ENCODE results near the gene FBXW11.

FBXW11 gene

DNA sequence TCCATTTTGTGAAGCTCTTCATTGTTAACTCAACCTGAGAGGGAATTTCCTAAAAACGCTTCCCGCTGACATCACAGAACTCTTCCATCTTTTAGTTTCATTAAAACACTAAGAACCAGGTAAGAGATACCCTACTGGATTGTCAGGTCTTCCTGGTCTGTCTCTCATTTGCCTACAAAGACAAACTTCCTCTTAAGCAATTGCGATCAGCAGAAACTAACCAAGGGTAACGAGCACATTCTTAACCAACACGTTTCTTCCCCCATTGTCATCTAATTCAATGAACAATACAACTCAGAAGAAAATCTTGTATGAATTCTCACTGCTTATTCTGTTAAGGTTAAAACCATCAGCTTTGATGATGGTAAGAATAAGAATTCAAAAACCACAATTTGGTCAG, 6.6 kb downstream of the FBXW11 start:
- TF ChIP-seq, protein P1, sequence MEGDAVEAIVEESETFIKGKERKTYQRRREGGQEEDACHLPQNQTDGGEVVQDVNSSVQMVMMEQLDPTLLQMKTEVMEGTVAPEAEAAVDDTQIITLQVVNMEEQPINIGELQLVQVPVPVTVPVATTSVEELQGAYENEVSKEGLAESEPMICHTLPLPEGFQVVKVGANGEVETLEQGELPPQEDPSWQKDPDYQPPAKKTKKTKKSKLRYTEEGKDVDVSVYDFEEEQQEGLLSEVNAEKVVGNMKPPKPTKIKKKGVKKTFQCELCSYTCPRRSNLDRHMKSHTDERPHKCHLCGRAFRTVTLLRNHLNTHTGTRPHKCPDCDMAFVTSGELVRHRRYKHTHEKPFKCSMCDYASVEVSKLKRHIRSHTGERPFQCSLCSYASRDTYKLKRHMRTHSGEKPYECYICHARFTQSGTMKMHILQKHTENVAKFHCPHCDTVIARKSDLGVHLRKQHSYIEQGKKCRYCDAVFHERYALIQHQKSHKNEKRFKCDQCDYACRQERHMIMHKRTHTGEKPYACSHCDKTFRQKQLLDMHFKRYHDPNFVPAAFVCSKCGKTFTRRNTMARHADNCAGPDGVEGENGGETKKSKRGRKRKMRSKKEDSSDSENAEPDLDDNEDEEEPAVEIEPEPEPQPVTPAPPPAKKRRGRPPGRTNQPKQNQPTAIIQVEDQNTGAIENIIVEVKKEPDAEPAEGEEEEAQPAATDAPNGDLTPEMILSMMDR (IDR thresholded peaks at IDR 0.05; ENCODE audit: control insufficient read depth, extremely low read depth, insufficient read depth): no peak
- DNase-seq (ENCODE audit: low read depth): no peak
- H3K4me3 ChIP-seq (ENCODE audit: low read depth, low read length): no peak overlapping the region

DNA sequence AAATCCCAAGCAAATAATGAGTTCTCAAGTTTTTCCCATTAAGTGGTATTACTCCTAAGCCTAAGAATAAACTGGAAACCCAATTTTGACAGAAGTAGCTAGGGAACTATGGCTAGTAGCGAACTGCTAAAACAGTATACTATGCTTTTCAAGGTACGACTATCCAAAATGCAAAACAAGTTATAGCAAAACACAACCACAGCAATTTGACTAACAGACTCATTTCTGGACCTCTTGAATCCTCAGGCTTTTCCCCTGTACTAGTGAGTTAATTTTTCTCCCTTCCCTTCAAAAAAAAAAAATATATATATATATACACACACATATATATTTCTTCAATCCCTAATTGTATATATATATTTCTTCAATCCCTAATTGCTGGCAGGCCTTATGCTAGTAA, 7.3 kb downstream of the FBXW11 start:
- H3K4me3 ChIP-seq (ENCODE audit: low read depth, low read length): no peak overlapping the region
- TF ChIP-seq, protein P1 (IDR thresholded peaks at IDR 0.05; ENCODE audit: control insufficient read depth, extremely low read depth, insufficient read depth): no peak
- DNase-seq (ENCODE audit: low read depth): no peak

DNA sequence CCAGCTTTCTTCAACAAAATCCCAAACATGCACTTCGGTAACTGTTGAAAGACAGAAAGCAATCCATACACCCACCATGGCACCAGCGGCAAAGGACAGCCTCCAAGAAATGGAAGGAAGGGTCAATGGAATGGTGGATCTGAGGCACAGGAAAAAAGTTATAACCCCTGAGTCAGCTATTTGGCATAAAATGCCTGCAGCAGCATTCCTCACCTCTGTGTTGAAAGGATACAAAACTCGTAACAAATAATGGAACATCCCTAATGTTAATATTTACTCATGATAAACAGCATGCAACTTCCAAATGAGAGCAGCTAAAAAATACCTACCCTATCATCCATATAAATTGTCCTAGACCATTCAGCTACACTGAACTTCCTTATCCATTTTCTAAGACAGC, 9.4 kb downstream of the FBXW11 start:
- TF ChIP-seq, protein P1 (IDR thresholded peaks at IDR 0.05; ENCODE audit: control insufficient read depth, extremely low read depth, insufficient read depth): no peak
- H3K4me3 ChIP-seq (ENCODE audit: low read depth, low read length): peak overlapping the region; percentile 37
- DNase-seq (ENCODE audit: low read depth): peak; percentile 67

DNA sequence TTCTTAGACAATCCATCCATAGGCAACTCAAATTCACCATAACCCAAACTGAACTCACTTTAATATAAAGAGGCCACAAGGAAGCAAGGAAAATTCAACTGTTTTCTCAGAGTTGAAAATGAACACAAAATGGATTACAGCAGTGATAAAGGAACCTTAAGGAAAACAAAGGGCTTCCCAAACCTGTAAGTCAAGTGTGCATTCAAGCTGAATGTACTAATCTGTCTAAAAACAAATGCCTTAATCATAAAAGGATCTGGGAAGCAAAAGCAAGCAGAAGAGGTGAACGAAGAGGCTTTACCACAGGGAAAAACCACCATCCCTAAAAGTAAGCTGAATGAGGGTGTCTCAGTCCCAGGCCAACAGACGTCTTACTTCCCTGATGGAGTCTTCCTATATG, 13.6 kb downstream of the FBXW11 start:
- no peak for DNase-seq (ENCODE audit: low read depth)

DNA sequence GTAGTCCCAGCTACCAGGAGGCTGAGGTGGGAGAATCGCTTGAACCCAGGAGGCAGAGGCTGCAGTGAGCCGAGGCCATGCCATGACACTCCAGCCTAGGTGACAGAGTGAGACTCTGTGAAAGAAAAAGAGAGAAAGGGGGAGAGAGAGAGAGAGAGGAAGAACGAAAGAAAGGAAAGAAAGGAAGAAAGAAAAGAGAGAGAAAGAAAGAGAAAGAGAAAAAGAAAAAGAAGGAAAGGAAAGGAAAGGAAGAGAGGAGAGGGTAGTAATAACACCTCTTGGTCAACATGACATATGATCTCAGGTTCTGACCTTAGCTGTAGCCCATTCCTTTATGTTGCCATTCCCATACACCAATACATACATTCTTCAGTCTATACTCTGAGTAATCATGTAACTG, 14.1 kb downstream of the FBXW11 start:
- TF ChIP-seq, protein P1 (IDR thresholded peaks at IDR 0.05; ENCODE audit: control insufficient read depth, extremely low read depth, insufficient read depth): no peak
- H3K4me3 ChIP-seq (ENCODE audit: low read depth, low read length): no peak overlapping the region
- DNase-seq (ENCODE audit: low read depth): no peak

More for the DNA sequence above, 13.6 kb downstream of the FBXW11 start:
- TF ChIP-seq, protein P1 (IDR thresholded peaks at IDR 0.05; ENCODE audit: control insufficient read depth, extremely low read depth, insufficient read depth): no peak
- H3K4me3 ChIP-seq (ENCODE audit: low read depth, low read length): no peak overlapping the region

DNA sequence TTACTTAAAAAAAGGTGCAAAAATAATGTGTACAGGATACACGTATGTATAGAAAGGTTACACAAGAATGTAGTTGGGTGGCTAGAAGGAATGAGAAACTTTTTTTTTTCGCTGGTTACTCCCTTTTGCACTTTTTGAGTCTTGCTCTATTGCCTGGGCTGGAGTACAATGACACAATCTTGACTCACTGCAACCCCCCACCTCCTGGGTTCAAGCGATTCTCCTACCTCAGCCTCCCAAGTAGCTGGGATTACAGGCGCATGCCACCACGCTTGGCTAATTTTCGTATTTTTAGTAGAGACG, 15.8 kb downstream of the FBXW11 start:
- no peak for DNase-seq (ENCODE audit: low read depth)
- TF ChIP-seq, protein P1 (IDR thresholded peaks at IDR 0.05; ENCODE audit: control insufficient read depth, extremely low read depth, insufficient read depth): no peak
- no peak overlapping the region for H3K4me3 ChIP-seq (ENCODE audit: low read depth, low read length)

DNA sequence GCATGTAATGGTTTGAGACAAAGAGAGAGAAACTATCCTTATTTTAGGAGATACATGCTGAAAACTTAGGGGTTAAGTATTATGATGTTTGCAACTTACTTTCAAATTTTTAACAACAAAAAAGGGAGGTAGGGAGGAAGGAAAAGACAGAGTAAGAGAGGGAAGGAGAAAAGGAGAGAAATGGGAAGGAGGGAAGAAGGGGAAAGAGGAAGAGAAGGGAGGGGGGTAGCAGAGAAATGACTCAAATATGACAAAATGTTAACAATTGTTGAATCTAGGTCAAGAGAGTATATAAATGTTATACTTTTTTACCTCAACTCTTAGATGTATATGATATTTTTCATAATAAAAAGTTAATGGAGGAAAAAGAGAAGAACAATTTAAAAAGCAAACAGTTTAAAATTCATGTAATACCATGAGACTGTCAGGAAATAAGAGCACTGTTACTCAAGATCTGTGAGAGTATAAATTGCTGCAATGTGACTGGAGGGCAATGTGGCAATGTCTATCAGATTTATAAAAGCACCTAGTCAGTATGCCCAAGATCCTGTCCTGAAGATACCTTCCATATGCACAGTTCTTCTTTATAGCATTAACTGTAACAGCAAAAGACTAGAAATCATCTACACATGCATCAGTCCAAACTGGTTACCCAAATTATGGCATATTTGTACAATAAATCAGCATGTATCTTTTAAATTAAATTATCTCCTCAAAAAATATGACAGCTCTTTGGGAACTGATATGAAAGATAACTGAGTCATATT, 16.3 kb downstream of the FBXW11 start:
- H3K4me3 ChIP-seq (ENCODE audit: low read depth, low read length): no peak overlapping the region
- TF ChIP-seq, protein P1 (IDR thresholded peaks at IDR 0.05; ENCODE audit: control insufficient read depth, extremely low read depth, insufficient read depth): no peak
- DNase-seq (ENCODE audit: low read depth): no peak

Data from LNCaP clone FGC (cell line).